K562 (cell line): ENCODE measurements around the gene CLIC1. TPM values are rescaled to one million over a fixed set of nuclear protein-coding genes. Genes with fewer than 3 reads are reported as not detected.

Experiments
- ARNT ChIP-seq, 2 experiments: fragments of 450-650 bp; IDR thresholded peaks; 2 replicates each; pipeline ENCODE4 v1.6.1; 2016; ENCODE audit warnings: mild to moderate bottlenecking in 1 of 2
- CHD4 ChIP-seq: fragments of 200-600 bp; sonication (generic); IDR thresholded peaks from 3 replicates; pipeline ENCODE4 v1.6.1; 2012; ENCODE audit warnings: low read depth, mild to moderate bottlenecking, mixed read lengths, low read length, inconsistent platforms; ENCODE audit not compliant: insufficient read depth, insufficient replicate concordance, poor library complexity, severe bottlenecking
- E2F3 ChIP-seq: fragments of 250-450 bp; sonication (Bioruptor Pico); IDR thresholded peaks from 2 replicates; pipeline ENCODE4 v1.4.0; 2020; ENCODE audit warnings: mild to moderate bottlenecking
- KDM4B ChIP-seq, 2 experiments: fragments of 450-650 bp in 1 of 2; sonication (generic) in 1 of 2; IDR thresholded peaks; 2 replicates each; pipeline ENCODE4 v1.6.1; 2016 to 2017; ENCODE audit warnings: borderline replicate concordance in 2 of 2, antibody characterized with exemption in 1 of 2, low read depth in 1 of 2, mild to moderate bottlenecking in 1 of 2
- MAFK ChIP-seq: IDR thresholded peaks from 2 replicates; pipeline ENCODE4 v1.6.1; 2011; ENCODE audit warnings: low read length, improper control_type of control experiment
- SRSF3 ChIP-seq: fragments of 200-400 bp; formaldehyde crosslinking; IDR thresholded peaks from 2 replicates; pipeline ENCODE4 v1.6.1; 2016; ENCODE audit warnings: mild to moderate bottlenecking, low read length, moderate library complexity; ENCODE audit not compliant: insufficient read depth
- TGIF2 ChIP-seq: sonication (generic); formaldehyde crosslinking; IDR thresholded peaks from 2 replicates; pipeline ENCODE4 v1.8.1; 2022; ENCODE audit warnings: mild to moderate bottlenecking, missing genetic modification reagents, moderate library complexity
- ZNF143 ChIP-seq: sonication (generic); formaldehyde crosslinking; IDR thresholded peaks from 2 replicates; pipeline ENCODE4 v1.9.0; 2022; ENCODE audit warnings: mild to moderate bottlenecking, missing genetic modification reagents
- ZNF224 ChIP-seq: sonication (generic); formaldehyde crosslinking; IDR thresholded peaks from 2 replicates; pipeline ENCODE4 v1.8.0; 2022; ENCODE audit warnings: mild to moderate bottlenecking, missing genetic modification reagents
- ZNF354B ChIP-seq: fragments of 250-450 bp; sonication (Bioruptor Pico); IDR thresholded peaks from 2 replicates; pipeline ENCODE4 v1.4.0; 2020
- ZNF57 ChIP-seq: fragments of 450-650 bp; formaldehyde crosslinking; IDR thresholded peaks from 2 replicates; pipeline ENCODE4 v1.4.0; 2020; ENCODE audit warnings: mild to moderate bottlenecking, moderate library complexity
- ZNF584 ChIP-seq: fragments of 200-800 bp; sonication (Bioruptor generic); IDR thresholded peaks from 2 replicates; pipeline ENCODE4 v1.6.1; 2016; ENCODE audit warnings: low read depth, mild to moderate bottlenecking, missing genetic modification characterization, missing compliant biosample characterization
- polyA plus RNA-seq, 8 experiments: library from polyadenylated mRNA; depleted of rRNA in 4 of 8; stranded (reverse) in 5 of 8; unstranded in 3 of 8; fragments of >200 nt; fragmentation: Nextera tagmentation in 2 of 8; fragmentation: Illumina TruSeq in 1 of 8; extraction: Ambion mirVana in 2 of 8; extraction: Trizol in 1 of 8; gene quantifications; 2 replicates each; pipeline versions ENCODE4 v1.2.1 to v1.2.3, GENCODE V29; 2011 to 2014; ENCODE audit warnings: inconsistent platforms in 1 of 8, missing spikeins in 1 of 8
- total RNA-seq, 7 experiments: library from RNA; depleted of rRNA in 6 of 7; stranded (reverse); fragments of >200 nt in 6 of 7; fragmentation: Illumina TruSeq in 2 of 7; extraction: Trizol in 2 of 7; gene quantifications; 2 replicates each; pipeline versions ENCODE4 v1.2.1 to v1.2.3, GENCODE V29; 2011 to 2021; ENCODE audit warnings: low replicate concordance in 1 of 7
- TF ChIP-seq, protein P1 (sequence below): fragments of 250-450 bp; sonication (Bioruptor Pico); IDR thresholded peaks from 2 replicates; pipeline ENCODE4 v1.4.0; 2020; ENCODE audit warnings: mild to moderate bottlenecking, moderate library complexity, borderline replicate concordance
- TF ChIP-seq, protein P2 (sequence below): IDR thresholded peaks from 2 replicates; pipeline ENCODE4 v1.6.1; 2014; ENCODE audit warnings: antibody characterized with exemption
- TF ChIP-seq, protein P3 (sequence below): fragments of 250-450 bp; sonication (Bioruptor Pico); IDR thresholded peaks from 2 replicates; pipeline ENCODE4 v1.9.0; 2021; ENCODE audit warnings: mild to moderate bottlenecking

CLIC1 gene
- total and polyA plus RNA-seq, 9 of the 15 experiments (the other 6 are each of a cell fraction or from before 2014, with no cell fraction given): 1,267 to 2,419 (median 1,808) TPM

DNA sequence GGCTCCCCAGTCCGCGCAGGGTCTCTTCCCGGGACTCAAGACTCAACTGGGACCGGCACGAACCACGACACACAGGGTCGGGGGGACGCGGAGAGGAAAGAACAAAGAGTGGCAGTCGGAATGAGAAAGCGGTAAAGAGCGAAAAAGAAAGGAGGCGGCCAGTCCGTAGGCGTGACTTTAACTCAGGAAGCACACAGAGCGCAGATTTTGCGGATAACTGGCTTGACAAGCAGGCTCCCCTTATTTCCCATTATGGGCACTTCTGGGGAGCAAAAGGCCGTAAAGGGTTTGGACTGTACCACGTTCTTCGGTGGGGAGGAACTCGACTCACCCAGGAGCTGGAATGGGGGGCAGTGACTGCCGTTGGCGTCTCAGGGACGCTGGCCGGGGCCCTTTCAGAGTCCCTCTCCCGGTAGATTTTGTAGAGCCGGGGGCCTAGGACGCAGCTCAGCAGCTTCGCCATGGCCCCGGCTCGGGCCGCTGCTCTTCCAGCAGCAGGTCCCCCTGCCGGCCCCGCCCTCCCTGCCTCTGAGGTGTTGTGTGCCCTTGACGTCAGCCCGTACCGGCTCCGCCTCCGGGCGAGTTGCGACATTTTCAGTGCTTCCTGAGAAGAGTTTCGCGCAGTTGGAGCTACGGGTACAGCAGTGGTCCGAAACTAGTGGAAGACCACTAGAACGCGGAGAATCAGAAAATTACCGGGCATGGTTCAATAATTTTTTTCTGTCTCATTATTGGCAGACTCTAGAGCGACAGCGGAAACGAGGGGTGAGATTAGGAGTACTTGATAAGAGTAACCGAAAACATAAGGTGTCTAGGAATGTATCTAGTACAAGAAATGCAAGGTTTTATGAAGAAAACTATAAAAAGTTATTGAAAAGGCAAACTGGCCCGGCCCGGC is 33.3 kb downstream of the CLIC1 start, which contains the start of gene ABHD16A (continued):
- TF ChIP-seq, protein P1, sequence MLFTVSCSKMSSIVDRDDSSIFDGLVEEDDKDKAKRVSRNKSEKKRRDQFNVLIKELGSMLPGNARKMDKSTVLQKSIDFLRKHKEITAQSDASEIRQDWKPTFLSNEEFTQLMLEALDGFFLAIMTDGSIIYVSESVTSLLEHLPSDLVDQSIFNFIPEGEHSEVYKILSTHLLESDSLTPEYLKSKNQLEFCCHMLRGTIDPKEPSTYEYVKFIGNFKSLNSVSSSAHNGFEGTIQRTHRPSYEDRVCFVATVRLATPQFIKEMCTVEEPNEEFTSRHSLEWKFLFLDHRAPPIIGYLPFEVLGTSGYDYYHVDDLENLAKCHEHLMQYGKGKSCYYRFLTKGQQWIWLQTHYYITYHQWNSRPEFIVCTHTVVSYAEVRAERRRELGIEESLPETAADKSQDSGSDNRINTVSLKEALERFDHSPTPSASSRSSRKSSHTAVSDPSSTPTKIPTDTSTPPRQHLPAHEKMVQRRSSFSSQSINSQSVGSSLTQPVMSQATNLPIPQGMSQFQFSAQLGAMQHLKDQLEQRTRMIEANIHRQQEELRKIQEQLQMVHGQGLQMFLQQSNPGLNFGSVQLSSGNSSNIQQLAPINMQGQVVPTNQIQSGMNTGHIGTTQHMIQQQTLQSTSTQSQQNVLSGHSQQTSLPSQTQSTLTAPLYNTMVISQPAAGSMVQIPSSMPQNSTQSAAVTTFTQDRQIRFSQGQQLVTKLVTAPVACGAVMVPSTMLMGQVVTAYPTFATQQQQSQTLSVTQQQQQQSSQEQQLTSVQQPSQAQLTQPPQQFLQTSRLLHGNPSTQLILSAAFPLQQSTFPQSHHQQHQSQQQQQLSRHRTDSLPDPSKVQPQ (CRISPR knock-in tag): no peak
- TF ChIP-seq ZNF57 (CRISPR knock-in tag) (0 out of 2 replicates have a peak, but pooled peaks have one; percentile 31), MAFK (peak; percentile 40; the same call in 1 of the 2 replicates), KDM4B (IDR thresholded peaks at IDR 0.05; ENCODE audit: borderline replicate concordance in 2 of 2, low read depth in 1 of 2) (peak in 1 of 2 experiments; percentile 85; a peak in 1 of 4 replicates), ZNF584 (CRISPR knock-in tag) (no peak), ZNF224 (CRISPR knock-in tag) (no peak), ZNF143 (CRISPR knock-in tag) (no peak), ARNT (IDR thresholded peaks at IDR 0.05) (peak in 1 of 2 experiments; percentile 25; a peak in 3 of 4 replicates), CHD4 (no peak), E2F3 (CRISPR knock-in tag) (no peak), ZNF354B (CRISPR knock-in tag) (no peak), TGIF2 (CRISPR knock-in tag) (no peak), SRSF3 (peak; percentile 89; the same call in 1 of the 2 replicates)
- TF ChIP-seq, protein P2, sequence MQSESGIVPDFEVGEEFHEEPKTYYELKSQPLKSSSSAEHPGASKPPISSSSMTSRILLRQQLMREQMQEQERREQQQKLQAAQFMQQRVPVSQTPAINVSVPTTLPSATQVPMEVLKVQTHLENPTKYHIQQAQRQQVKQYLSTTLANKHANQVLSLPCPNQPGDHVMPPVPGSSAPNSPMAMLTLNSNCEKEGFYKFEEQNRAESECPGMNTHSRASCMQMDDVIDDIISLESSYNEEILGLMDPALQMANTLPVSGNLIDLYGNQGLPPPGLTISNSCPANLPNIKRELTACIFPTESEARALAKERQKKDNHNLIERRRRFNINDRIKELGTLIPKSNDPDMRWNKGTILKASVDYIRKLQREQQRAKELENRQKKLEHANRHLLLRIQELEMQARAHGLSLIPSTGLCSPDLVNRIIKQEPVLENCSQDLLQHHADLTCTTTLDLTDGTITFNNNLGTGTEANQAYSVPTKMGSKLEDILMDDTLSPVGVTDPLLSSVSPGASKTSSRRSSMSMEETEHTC: peak; percentile 7; the same call in 1 of the 2 replicates
- TF ChIP-seq, protein P3, sequence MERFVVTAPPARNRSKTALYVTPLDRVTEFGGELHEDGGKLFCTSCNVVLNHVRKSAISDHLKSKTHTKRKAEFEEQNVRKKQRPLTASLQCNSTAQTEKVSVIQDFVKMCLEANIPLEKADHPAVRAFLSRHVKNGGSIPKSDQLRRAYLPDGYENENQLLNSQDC (CRISPR knock-in tag): no peak; the same call in 1 of the 2 replicates
